Thyroid gland (tissue), 4 donors: ENCODE measurements around the gene FBLL1.

Experiments
- POLR2A ChIP-seq, 2 donors: fragments of 450-650 bp; IDR thresholded peaks; one replicate each; pipeline ENCODE4 v1.6.1; 2017; ENCODE audit warnings: antibody characterized with exemption in 2 of 2, mild to moderate bottlenecking in 2 of 2, moderate library complexity in 1 of 2
- TF ChIP-seq, protein P1 (sequence below), 6 experiments: fragments of 200-600 bp in 3 of 6; fragments of 450-650 bp in 3 of 6; sonication (generic) in 3 of 6; IDR thresholded peaks; one replicate each; pipeline ENCODE4 v1.5.1; 2016 to 2019; ENCODE audit warnings: antibody characterized with exemption in 6 of 6, mild to moderate bottlenecking in 2 of 6, inconsistent platforms in 1 of 6, moderate library complexity in 1 of 6

DNA sequence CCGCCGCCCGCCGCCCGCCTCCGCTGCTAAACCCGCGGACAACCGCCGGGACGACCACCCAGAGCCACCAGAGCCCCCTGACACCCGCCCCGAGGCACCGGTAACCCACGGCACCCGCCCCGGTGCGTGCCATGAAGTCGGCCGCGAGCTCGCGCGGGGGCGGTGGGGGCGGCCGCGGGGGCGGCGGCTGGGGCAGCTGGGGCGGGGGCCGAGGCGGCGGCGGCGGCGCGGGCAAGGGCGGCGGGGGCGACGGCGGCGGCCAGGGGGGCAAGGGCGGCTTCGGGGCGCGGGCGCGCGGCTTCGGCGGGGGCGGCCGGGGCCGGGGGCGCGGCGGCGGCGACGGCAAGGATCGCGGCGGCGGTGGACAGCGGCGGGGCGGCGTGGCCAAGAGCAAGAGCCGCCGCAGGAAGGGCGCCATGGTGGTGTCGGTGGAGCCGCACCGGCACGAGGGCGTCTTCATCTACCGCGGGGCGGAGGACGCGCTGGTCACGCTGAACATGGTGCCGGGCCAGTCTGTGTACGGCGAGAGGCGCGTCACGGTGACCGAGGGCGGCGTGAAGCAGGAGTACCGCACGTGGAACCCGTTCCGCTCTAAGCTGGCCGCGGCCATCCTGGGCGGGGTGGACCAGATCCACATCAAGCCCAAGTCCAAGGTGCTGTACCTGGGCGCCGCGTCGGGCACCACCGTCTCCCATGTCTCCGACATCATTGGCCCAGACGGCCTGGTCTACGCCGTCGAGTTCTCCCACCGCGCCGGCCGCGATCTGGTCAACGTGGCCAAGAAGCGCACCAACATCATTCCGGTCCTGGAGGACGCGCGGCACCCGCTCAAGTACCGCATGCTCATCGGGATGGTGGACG, 499 bp downstream of the FBLL1 start:
- TF ChIP-seq POLR2A (IDR thresholded peaks at IDR 0.05) = no peak
- TF ChIP-seq, protein P1, sequence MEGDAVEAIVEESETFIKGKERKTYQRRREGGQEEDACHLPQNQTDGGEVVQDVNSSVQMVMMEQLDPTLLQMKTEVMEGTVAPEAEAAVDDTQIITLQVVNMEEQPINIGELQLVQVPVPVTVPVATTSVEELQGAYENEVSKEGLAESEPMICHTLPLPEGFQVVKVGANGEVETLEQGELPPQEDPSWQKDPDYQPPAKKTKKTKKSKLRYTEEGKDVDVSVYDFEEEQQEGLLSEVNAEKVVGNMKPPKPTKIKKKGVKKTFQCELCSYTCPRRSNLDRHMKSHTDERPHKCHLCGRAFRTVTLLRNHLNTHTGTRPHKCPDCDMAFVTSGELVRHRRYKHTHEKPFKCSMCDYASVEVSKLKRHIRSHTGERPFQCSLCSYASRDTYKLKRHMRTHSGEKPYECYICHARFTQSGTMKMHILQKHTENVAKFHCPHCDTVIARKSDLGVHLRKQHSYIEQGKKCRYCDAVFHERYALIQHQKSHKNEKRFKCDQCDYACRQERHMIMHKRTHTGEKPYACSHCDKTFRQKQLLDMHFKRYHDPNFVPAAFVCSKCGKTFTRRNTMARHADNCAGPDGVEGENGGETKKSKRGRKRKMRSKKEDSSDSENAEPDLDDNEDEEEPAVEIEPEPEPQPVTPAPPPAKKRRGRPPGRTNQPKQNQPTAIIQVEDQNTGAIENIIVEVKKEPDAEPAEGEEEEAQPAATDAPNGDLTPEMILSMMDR (IDR thresholded peaks at IDR 0.05) = no peak
